ENCODE data around the gene SSBP3. TPM values are rescaled to one million over a fixed set of nuclear protein-coding genes. Genes with fewer than 3 reads are reported as not detected.

Gene SSBP3
- total and polyA plus RNA-seq, 9 of the 15 experiments (the other 6 are each of a cell fraction or from before 2014, with no cell fraction given): 8.7 to 108 (median 33.8) TPM

- DNase-seq (ENCODE audit: extremely low read depth in 1 of 4, low spot score in 3 of 4) (no peak), FAIRE-seq (no peak), ATAC-seq (no peak)
- Histone ChIP-seq H3K9ac (ENCODE audit: insufficient read depth in 1 of 2, low read depth in 2 of 2, low read length in 2 of 2) (peak overlapping the region in 1 of 2 experiments; percentile 74; a peak in 2 of 4 replicates), H3K79me2 (ENCODE audit: control insufficient read depth, insufficient read depth, low read length) (peaks cover 81% of the 10 kb centered on the region), H3K27me3 (ENCODE audit: control insufficient read depth in 2 of 2, insufficient read depth in 2 of 2, low read length in 2 of 2) (no peaks in the 10 kb centered on the region), H3K4me3 (no peak overlapping the region), H2AFZ (ENCODE audit: low read depth, low read length) (no peak overlapping the region), H3K9me3 (replicated peaks; ENCODE audit: control insufficient read depth, insufficient read depth, low read depth, low read length) (no peaks in the 10 kb centered on the region), H3K4me1 (replicated peaks in 1 of 2; ENCODE audit: control insufficient read depth in 2 of 2, insufficient read depth in 2 of 2, low read length in 2 of 2) (peaks cover 12 to 15% of the 10 kb centered on the region in 2 experiments; a peak in 4 of 5 replicates), H4K20me1 (replicated peaks; ENCODE audit: control insufficient read depth, insufficient read depth, low read length) (peaks cover 77% of the 10 kb centered on the region), H3K4me2 (ENCODE audit: insufficient read depth, low read length) (no peak overlapping the region), H3K27ac (ENCODE audit: extremely low read depth, low read depth, low read length) (no peak overlapping the region), H3K9me1 (ENCODE audit: control insufficient read depth, insufficient read depth, low read length) (peaks cover 3% of the 10 kb centered on the region), H3K36me3 (ENCODE audit: control insufficient read depth, insufficient read depth, low read length) (no peaks in the 10 kb centered on the region; the same call in 2 of the 3 replicates)
- in situ Hi-C loops (cut with MboI): no loop called here
- POLR2A ChIA-PET: interaction anchor here (0.6 to 1.5 kb wide), 10 partner anchors 9 to 96 kb away, joined by 3 to 7 read pairs (median 3); no protein-coding TSS in a partner anchor
- CTCF ChIA-PET (ENCODE audit: low intra/inter-chr PET ratio): no interaction called here
- intact Hi-C loops (cut with micrococcal nuclease): no loop called here
- BruUV-seq (replicated peaks): no TSS peak
- WGBS (ENCODE audit: insufficient coverage, low coverage, missing lambda C conversion rate): 74% methylated on average over 6 of the region's 6 CpGs
- no peak for TF ChIP-seq ZNF764 (CRISPR knock-in tag; IDR thresholded peaks at IDR 0.05; ENCODE audit: low read depth)
- no peak for TF ChIP-seq HEY1 (CRISPR knock-in tag; IDR thresholded peaks at IDR 0.05; ENCODE audit: borderline replicate concordance)
- no peak for TF ChIP-seq KLF13 (tag; IDR thresholded peaks at IDR 0.05; ENCODE audit: borderline replicate concordance, low read depth)
- TF ChIP-seq KAT8 (IDR thresholded peaks at IDR 0.05; ENCODE audit: low read depth): no peak
- no peak for TF ChIP-seq SRSF9 (IDR thresholded peaks at IDR 0.05; ENCODE audit: borderline replicate concordance, low read depth, low read length)
- no peak for TF ChIP-seq E2F4 (CRISPR knock-in tag; IDR thresholded peaks at IDR 0.05; ENCODE audit: low read depth)
- TF ChIP-seq NFXL1 (CRISPR knock-in tag; IDR thresholded peaks at IDR 0.05): no peak
- TF ChIP-seq MNT (conservative IDR thresholded peaks at IDR 0.05): no peak
- TF ChIP-seq FOXK1 (CRISPR knock-in tag; IDR thresholded peaks at IDR 0.05; ENCODE audit: borderline replicate concordance): no peak
Measured at GRCh38 chr1:54297596-54298283, 108.5 kb downstream of the SSBP3 start.
